Camera-type eye (tissue), 1 donor: Measurements from ENCODE around the gene GUSB. TPM values are rescaled to one million over a fixed set of nuclear protein-coding genes. Genes with fewer than 3 reads are reported as not detected.

Experiments
- total RNA-seq: library from RNA; depleted of rRNA; stranded (reverse); fragments of >200 nt; gene quantifications from one replicate; pipeline ENCODE4 v1.2.3, GENCODE V29; 2014

GUSB gene
- 50.9 TPM for total RNA-seq

GRCh38 chr7:65981965-65982792 lies at the start of gene GUSB:
Gene GUSB, minus strand, starts transcription at chr7:65982213. Its CDS starts 30 bp downstream, at chr7:65982183.

Other genes with a start within 250 kb of the GUSB start
- 30.3 TPM for gene VKORC1L1, start 109.1 kb downstream of the GUSB start, total RNA-seq
- 14.7 TPM for gene ASL, start 93.6 kb upstream of the GUSB start, total RNA-seq
- gene CRCP, start 132.6 kb upstream of the GUSB start, total RNA-seq = 46.3 TPM
- gene TPST1, start 223.1 kb upstream of the GUSB start, total RNA-seq = 51.5 TPM